ENCODE data around the gene PALLD. TPM values are rescaled to one million over a fixed set of nuclear protein-coding genes. Genes with fewer than 3 reads are reported as not detected.

The PALLD gene
- total RNA-seq, 1 experiment from 2014 or later: 166 TPM

DNA sequence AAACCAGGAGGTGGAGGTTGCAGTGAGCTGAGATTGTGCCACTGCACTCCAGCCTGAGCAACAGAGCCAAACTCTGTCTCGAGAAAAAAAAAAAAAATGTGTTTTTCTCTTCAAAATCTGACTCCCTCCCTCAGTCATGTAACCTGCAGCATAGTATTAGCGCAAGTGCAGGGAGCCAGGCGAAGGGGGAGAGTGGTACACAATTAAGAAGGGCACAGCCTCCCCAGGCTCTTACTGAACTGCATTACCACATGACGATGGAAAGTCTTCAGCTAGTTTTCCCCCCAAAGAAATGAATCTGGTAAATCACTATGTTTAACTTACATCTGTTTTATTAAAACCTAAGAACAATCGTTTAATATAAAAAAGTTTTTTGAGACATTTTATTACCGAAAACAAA, 32.4 kb downstream of the PALLD start:
- CTCF ChIA-PET: no interaction called here
- intact Hi-C loops (cut with micrococcal nuclease): no loop called here

More for the DNA sequence above, 32.4 kb downstream of the PALLD start:
- ATAC-seq: no peak
- BruUV-seq (replicated peaks): no TSS peak
- Histone ChIP-seq H3K4me2 (ENCODE audit: low read length) (peak overlapping the region; percentile 96), H3K9me3 (ENCODE audit: control insufficient read depth in 1 of 2, insufficient read depth in 1 of 2, low read depth in 1 of 2, low read length in 2 of 2) (no peaks in the 10 kb centered on the region), H3K9me2 (ENCODE audit: insufficient read depth) (no peaks in the 10 kb centered on the region), H3K36me3 (ENCODE audit: control insufficient read depth in 1 of 2, insufficient read depth in 2 of 2, low read length in 2 of 2) (peaks cover 25 to 61% of the 10 kb centered on the region in 2 experiments), H3K27ac (ENCODE audit: low read depth, low read length) (peak overlapping the region; percentile 89), H2AFZ (ENCODE audit: low read depth, low read length, poor library complexity, severe bottlenecking) (no peak overlapping the region), H3K9ac (ENCODE audit: low read length) (0 out of 2 replicates have a peak overlapping the region, but pooled peaks have one; percentile 24), H3K79me2 (ENCODE audit: insufficient read depth, low read length) (peaks cover 100% of the 10 kb centered on the region), H3K4me1 (ENCODE audit: control insufficient read depth in 1 of 2, insufficient read depth in 2 of 2, low read length in 2 of 2) (peaks cover 72 to 98% of the 10 kb centered on the region in 2 experiments), H4K20me1 (ENCODE audit: insufficient read depth) (no peaks in the 10 kb centered on the region), H3K4me3 (replicated peaks in 1 of 2; ENCODE audit: low read depth in 1 of 2, low read length in 2 of 2) (no peak overlapping the region), H3K27me3 (ENCODE audit: insufficient read depth, low read length) (no peaks in the 10 kb centered on the region)
- DNase-seq (ENCODE audit: low read depth, low spot score): no peak
- RAD21 ChIA-PET (ENCODE audit: low non-redundant PET in 1 of 2, low total read pairs in 2 of 2, uncharacterized antibody in 2 of 2, unreplicated experiment in 2 of 2): no interaction called here
- TF ChIP-seq FOSL1 (IDR thresholded peaks at IDR 0.05; ENCODE audit: low read depth): no peak
- TF ChIP-seq TCF7L2 (IDR thresholded peaks at IDR 0.05; ENCODE audit: borderline replicate concordance, extremely low read depth, insufficient read depth, insufficient read length): no peak
- no peak for TF ChIP-seq SIN3A (IDR thresholded peaks at IDR 0.05; ENCODE audit: low read depth)
- TF ChIP-seq, protein P1, sequence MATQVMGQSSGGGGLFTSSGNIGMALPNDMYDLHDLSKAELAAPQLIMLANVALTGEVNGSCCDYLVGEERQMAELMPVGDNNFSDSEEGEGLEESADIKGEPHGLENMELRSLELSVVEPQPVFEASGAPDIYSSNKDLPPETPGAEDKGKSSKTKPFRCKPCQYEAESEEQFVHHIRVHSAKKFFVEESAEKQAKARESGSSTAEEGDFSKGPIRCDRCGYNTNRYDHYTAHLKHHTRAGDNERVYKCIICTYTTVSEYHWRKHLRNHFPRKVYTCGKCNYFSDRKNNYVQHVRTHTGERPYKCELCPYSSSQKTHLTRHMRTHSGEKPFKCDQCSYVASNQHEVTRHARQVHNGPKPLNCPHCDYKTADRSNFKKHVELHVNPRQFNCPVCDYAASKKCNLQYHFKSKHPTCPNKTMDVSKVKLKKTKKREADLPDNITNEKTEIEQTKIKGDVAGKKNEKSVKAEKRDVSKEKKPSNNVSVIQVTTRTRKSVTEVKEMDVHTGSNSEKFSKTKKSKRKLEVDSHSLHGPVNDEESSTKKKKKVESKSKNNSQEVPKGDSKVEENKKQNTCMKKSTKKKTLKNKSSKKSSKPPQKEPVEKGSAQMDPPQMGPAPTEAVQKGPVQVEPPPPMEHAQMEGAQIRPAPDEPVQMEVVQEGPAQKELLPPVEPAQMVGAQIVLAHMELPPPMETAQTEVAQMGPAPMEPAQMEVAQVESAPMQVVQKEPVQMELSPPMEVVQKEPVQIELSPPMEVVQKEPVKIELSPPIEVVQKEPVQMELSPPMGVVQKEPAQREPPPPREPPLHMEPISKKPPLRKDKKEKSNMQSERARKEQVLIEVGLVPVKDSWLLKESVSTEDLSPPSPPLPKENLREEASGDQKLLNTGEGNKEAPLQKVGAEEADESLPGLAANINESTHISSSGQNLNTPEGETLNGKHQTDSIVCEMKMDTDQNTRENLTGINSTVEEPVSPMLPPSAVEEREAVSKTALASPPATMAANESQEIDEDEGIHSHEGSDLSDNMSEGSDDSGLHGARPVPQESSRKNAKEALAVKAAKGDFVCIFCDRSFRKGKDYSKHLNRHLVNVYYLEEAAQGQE (IDR thresholded peaks at IDR 0.05; ENCODE audit: low read depth): no peak
- TF ChIP-seq ELF1 (IDR thresholded peaks at IDR 0.05; ENCODE audit: borderline replicate concordance, low read depth): no peak
- TF ChIP-seq ZFX (IDR thresholded peaks at IDR 0.05): no peak
- TF ChIP-seq, protein P2, sequence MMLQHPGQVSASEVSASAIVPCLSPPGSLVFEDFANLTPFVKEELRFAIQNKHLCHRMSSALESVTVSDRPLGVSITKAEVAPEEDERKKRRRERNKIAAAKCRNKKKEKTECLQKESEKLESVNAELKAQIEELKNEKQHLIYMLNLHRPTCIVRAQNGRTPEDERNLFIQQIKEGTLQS (IDR thresholded peaks at IDR 0.05): no peak
- POLR2A ChIA-PET: no interaction called here
